CD14-positive monocyte (primary cell): ENCODE measurements around the gene CRIM1. TPM values are rescaled to one million over a fixed set of nuclear protein-coding genes. Genes with fewer than 3 reads are reported as not detected.

ENCODE experiments used
- DNase-seq, 3 donors: peaks; one replicate each; pipeline ENCODE4 v3.0.0-alpha.2; 2011 to 2022
- H2AFZ ChIP-seq: 2 replicates; pipeline ENCODE4 v1.6.0; 2012; ENCODE audit warnings: mild to moderate bottlenecking, low read depth, low read length, inconsistent platforms; ENCODE audit not compliant: insufficient read depth, poor library complexity, severe bottlenecking
- H3K27ac ChIP-seq, 2 donors: 1 replicate in 1 of 2; 2 replicates in 1 of 2; pipeline ENCODE4 v1.5.1; 2012 to 2013; ENCODE audit warnings: low read length in 2 of 2, control low read depth in 1 of 2, inconsistent platforms in 1 of 2, low read depth in 1 of 2, mild to moderate bottlenecking in 1 of 2
- H3K27me3 ChIP-seq, 2 donors: one replicate each; pipeline versions ENCODE4 v1.6.0 to v1.6.1; 2011 to 2013; ENCODE audit warnings: low read length in 2 of 2; ENCODE audit not compliant: control insufficient read depth in 2 of 2, insufficient read depth in 2 of 2
- H3K36me3 ChIP-seq, 2 donors: replicated peaks in 1 of 2; 1 replicate in 1 of 2; 2 replicates in 1 of 2; pipeline versions ENCODE4 v1.5.1 to v1.6.1; 2012 to 2013; ENCODE audit warnings: low read length in 2 of 2, control low read depth in 1 of 2, inconsistent platforms in 1 of 2, mild to moderate bottlenecking in 1 of 2; ENCODE audit not compliant: insufficient read depth in 2 of 2, control insufficient read depth in 1 of 2
- H3K4me1 ChIP-seq, 2 donors: 1 replicate in 1 of 2; 2 replicates in 1 of 2; pipeline versions ENCODE4 v1.5.1 to v1.6.1; 2012 to 2013; ENCODE audit warnings: low read length in 2 of 2, control low read depth in 1 of 2, inconsistent platforms in 1 of 2, mild to moderate bottlenecking in 1 of 2, moderate library complexity in 1 of 2; ENCODE audit not compliant: insufficient read depth in 2 of 2, control insufficient read depth in 1 of 2
- H3K4me2 ChIP-seq: replicated peaks from 2 replicates; pipeline ENCODE3; 2012; ENCODE audit warnings: low read length, moderate library complexity, mild to moderate bottlenecking; ENCODE audit not compliant: poor library complexity, severe bottlenecking; ENCODE audit errors: extremely low read depth
- H3K4me3 ChIP-seq, 3 experiments: fragments of 200-600 bp in 1 of 3; sonication (generic) in 1 of 3; replicated peaks in 1 of 3; 1 replicate in 2 of 3; 2 replicates in 1 of 3; pipeline ENCODE4 v1.5.1; 2011 to 2013; ENCODE audit warnings: low read length in 3 of 3, mild to moderate bottlenecking in 3 of 3, control low read depth in 2 of 3, low read depth in 2 of 3, inconsistent platforms in 1 of 3, moderate library complexity in 1 of 3
- H3K79me2 ChIP-seq: 2 replicates; pipeline ENCODE4 v1.6.0; 2012; ENCODE audit warnings: mild to moderate bottlenecking, control low read depth, inconsistent platforms, low read length, moderate library complexity; ENCODE audit not compliant: insufficient read depth
- H3K9ac ChIP-seq: 2 replicates; pipeline ENCODE4 v1.6.0; 2017; ENCODE audit warnings: low read length, mild to moderate bottlenecking; ENCODE audit not compliant: insufficient read depth, poor library complexity, severe bottlenecking
- H3K9me3 ChIP-seq, 2 donors: replicated peaks in 1 of 2; 1 replicate in 1 of 2; 2 replicates in 1 of 2; pipeline versions ENCODE4 v1.5.1 to v1.6.1; 2012 to 2013; ENCODE audit warnings: low read length in 2 of 2, control low read depth in 1 of 2; ENCODE audit not compliant: control insufficient read depth in 1 of 2, insufficient read depth in 1 of 2
- H4K20me1 ChIP-seq: 2 replicates; pipeline ENCODE4 v1.6.0; 2012; ENCODE audit warnings: mild to moderate bottlenecking, low read length, control low read depth, moderate library complexity; ENCODE audit not compliant: insufficient read depth
- H3K27ac Mint-ChIP-seq, 7 donors: one replicate each; pipeline ENCODE4 v1.8.0; 2020; ENCODE audit warnings: mild to moderate bottlenecking in 7 of 7, mixed read lengths in 7 of 7, moderate library complexity in 6 of 7, inconsistent platforms in 2 of 7
- H3K27me3 Mint-ChIP-seq, 3 donors: one replicate each; pipeline ENCODE4 v1.8.0; 2021 to 2022; ENCODE audit warnings: low read depth in 3 of 3, mild to moderate bottlenecking in 3 of 3, mixed read lengths in 3 of 3, moderate library complexity in 3 of 3, inconsistent platforms in 1 of 3
- H3K36me3 Mint-ChIP-seq, 2 donors: one replicate each; pipeline ENCODE4 v1.8.0; 2020; ENCODE audit warnings: mixed read lengths in 2 of 2, inconsistent platforms in 1 of 2, mild to moderate bottlenecking in 1 of 2
- H3K4me1 Mint-ChIP-seq: one replicate; pipeline ENCODE4 v1.8.0; 2020; ENCODE audit warnings: mild to moderate bottlenecking, mixed read lengths
- H3K4me3 Mint-ChIP-seq, 2 donors: one replicate each; pipeline ENCODE4 v1.8.0; 2020; ENCODE audit warnings: mild to moderate bottlenecking in 2 of 2, mixed read lengths in 2 of 2, moderate library complexity in 1 of 2
- H3K9me3 Mint-ChIP-seq, 7 donors: one replicate each; pipeline ENCODE4 v1.8.0; 2020 to 2022; ENCODE audit warnings: mixed read lengths in 7 of 7, mild to moderate bottlenecking in 6 of 7, moderate library complexity in 6 of 7, inconsistent platforms in 2 of 7
- CTCF ChIP-seq: fragments of 200-600 bp; IDR thresholded peaks from one replicate; pipeline ENCODE4 v1.8.0; 2022; ENCODE audit warnings: antibody characterized with exemption, mild to moderate bottlenecking
- WGBS: methylation state at CpG from one replicate; pipeline ENCODE4 v1.1.5; 2013; ENCODE audit warnings: missing lambda C conversion rate; ENCODE audit not compliant: insufficient coverage; 5-methylcytosine and 5-hydroxymethylcytosine counted together
- intact Hi-C, 2 donors: fragments of 100-400 bp; cut with micrococcal nuclease; formaldehyde crosslinking; loops; one replicate each; pipeline versions ENCODE4 v1.15.0 to v1.15.1; 2023
- polyA plus RNA-seq, 3 donors: library from polyadenylated mRNA; depleted of rRNA in 1 of 3; unstranded in 2 of 3; stranded (reverse) in 1 of 3; fragments of 300-500 nt in 2 of 3; fragments of >200 nt in 1 of 3; fragmentation: Illumina TruSeq in 2 of 3; gene quantifications; 1 replicate in 2 of 3; 2 replicates in 1 of 3; pipeline ENCODE4 v1.2.3, GENCODE V29; 2012 to 2021

Gene CRIM1
- polyA plus RNA-seq, 3 donors, result 0.08 to 0.27 TPM; not detected in 1

GRCh38 chr2:36410681-36411080 is 55.1 kb downstream of the CRIM1 start:
- H3K4me1 Mint-ChIP-seq, result peaks cover 3% of the 10 kb centered on the region
- no peak overlapping the region for H3K27ac ChIP-seq
- no peak for TF ChIP-seq CTCF
- no peak overlapping the region for H3K4me3 Mint-ChIP-seq
- no peak for DNase-seq
- no peaks in the 10 kb centered on the region for H3K27me3 ChIP-seq
- WGBS, result 86% methylated on average over 2 of the region's 4 CpGs
- no peak overlapping the region for H2AFZ ChIP-seq
- no peaks in the 10 kb centered on the region for H3K36me3 ChIP-seq
- H3K4me2 ChIP-seq, result no peak overlapping the region
- no peak overlapping the region for H3K4me3 ChIP-seq
- H3K27ac Mint-ChIP-seq, result no peak overlapping the region
- H3K4me1 ChIP-seq, result no peaks in the 10 kb centered on the region
- H3K9me3 Mint-ChIP-seq, result no peaks in the 10 kb centered on the region
- intact Hi-C loops, result no loop called here
- H4K20me1 ChIP-seq, result no peaks in the 10 kb centered on the region
- no peaks in the 10 kb centered on the region for H3K79me2 ChIP-seq
- H3K9ac ChIP-seq, result no peak overlapping the region
- H3K36me3 Mint-ChIP-seq, result no peaks in the 10 kb centered on the region
- no peaks in the 10 kb centered on the region for H3K9me3 ChIP-seq
- H3K27me3 Mint-ChIP-seq, result no peaks in the 10 kb centered on the region

GRCh38 chr2:36411962-36412444 is 56.4 kb downstream of the CRIM1 start:
- Histone ChIP-seq H3K4me2 (no peak overlapping the region), H3K27ac (no peak overlapping the region), H3K4me1 (no peaks in the 10 kb centered on the region), H3K79me2 (no peaks in the 10 kb centered on the region), H3K4me3 (no peak overlapping the region), H3K36me3 (no peaks in the 10 kb centered on the region), H3K9ac (no peak overlapping the region), H4K20me1 (no peaks in the 10 kb centered on the region), H3K9me3 (no peaks in the 10 kb centered on the region), H2AFZ (no peak overlapping the region), H3K27me3 (no peaks in the 10 kb centered on the region)
- H3K9me3 Mint-ChIP-seq, result no peaks in the 10 kb centered on the region
- H3K36me3 Mint-ChIP-seq, result no peaks in the 10 kb centered on the region
- no peak overlapping the region for H3K4me3 Mint-ChIP-seq
- DNase-seq, result no peak
- no peak overlapping the region for H3K27ac Mint-ChIP-seq
- no peak for TF ChIP-seq CTCF
- WGBS, result 100% methylated on average over 7 of the region's 11 CpGs
- H3K27me3 Mint-ChIP-seq, result no peaks in the 10 kb centered on the region
- intact Hi-C loops, result no loop called here
- H3K4me1 Mint-ChIP-seq, result peaks cover 3% of the 10 kb centered on the region
